ENCODE data around the gene KCNMA1.
"Not testable (repeated sequence)": the region's sequence is repeated elsewhere in the genome, so short reads cannot be mapped to it uniquely, and the experiment has no call there.

KCNMA1 gene

DNA sequence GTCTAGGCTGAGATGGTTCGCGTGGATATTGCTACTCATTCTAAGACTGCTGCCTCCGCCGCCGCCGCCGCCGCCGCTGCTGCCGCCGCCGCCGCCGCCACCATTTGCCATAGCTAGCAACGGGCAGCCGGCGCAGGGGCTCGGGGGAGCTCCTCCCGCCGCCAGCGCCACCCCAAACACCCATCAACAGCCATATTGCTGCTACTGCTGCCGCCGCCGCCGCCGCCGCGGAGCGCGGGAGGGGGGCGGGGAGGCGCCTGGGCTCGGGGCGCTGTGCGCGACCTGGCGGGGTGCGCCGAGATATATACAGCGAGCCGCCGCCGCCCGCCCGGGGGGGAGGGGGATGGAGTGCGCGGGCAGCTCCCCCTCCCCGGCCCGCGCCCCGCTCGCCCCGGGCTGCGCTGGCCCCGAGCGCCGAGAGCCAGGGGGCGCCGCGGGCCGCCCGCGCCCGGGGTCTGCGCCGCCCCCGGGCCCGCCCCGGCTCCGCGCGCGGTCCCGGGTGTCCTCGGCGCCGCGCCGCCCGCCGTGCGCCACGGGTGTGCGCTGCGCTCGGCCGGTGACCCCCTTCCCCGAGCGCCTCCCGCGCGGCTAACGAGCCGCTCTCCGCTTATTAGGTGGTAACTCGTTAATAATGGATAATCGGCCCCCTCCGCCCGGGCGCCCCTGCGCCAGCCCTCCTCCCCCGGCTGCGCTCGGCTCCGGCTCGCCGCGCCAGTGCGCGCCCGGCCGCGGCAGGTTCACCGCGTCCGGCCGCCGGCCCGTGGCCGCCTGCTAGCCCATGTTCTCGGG, at the start of gene KCNMA1:
Gene KCNMA1 (minus strand): TSS at position 277 of the 789 bp plus-strand sequence.
- peak; percentile 72 for DNase-seq (ENCODE audit: low spot score)

DNA sequence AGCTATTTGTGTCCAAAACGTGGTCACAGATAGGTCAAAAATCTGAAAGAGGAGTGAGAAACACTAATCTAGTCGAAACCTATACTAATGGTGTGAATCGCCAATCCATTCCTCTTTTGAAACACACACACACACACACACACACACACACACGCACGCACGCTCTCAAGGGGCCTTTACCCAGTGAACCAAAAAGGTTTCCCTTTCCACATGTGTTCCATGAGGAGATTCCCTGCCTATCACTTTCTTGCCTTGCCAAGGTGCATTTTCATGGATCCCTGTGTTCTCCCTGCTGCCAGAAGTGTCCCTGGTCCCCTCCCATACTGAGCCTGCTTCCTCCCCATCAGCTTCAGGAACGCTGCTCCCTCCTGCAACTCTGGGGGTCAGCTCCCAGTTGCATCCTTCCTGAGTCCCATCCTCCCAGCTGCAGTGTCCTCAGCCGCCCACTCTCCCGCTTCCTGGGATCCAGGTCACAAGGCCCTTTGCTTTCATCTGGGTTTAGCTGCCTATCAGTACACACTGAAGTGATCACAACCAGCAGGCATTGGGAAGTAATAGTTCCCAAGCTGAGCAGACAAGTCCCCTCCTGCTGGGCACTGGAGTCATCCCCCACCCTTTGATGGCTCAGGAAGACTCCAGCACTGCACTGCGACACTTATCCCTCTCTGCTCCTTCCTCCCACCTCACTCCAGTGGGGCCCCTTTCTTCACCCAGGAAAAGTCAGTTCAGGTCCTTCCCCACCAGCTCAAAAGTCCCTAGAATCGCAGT, 49.2 kb upstream of the KCNMA1 start:
- no peak for DNase-seq (ENCODE audit: low spot score)

- DNase-seq (ENCODE audit: low spot score): no peak
These were observed 48.5 kb upstream of the KCNMA1 start for GRCh38 chr10:77686096-77686495.

DNA sequence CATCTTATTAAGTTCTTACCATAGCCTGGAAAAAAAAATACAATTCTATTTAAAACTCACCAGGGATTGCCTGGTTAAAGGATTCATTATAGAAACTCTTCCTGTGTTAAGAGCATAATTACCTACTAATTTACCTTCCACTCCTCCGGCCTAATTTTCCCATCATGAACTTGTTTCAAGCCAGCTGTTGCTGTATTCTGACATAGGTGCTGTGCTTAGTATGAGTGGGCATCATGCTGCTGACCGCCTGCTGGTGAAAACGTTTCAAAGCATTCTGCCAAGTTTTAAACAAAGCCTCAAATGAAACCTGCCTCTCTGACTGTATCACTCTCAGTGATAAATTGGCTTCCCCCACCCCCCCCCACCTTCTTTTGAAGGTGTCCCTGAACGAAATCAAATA, 47.8 kb upstream of the KCNMA1 start:
- DNase-seq (ENCODE audit: low spot score): no peak

- DNase-seq (ENCODE audit: low spot score): not testable (repeated sequence)
These were observed 45.5 kb upstream of the KCNMA1 start for GRCh38 chr10:77683088-77683432.

DNA sequence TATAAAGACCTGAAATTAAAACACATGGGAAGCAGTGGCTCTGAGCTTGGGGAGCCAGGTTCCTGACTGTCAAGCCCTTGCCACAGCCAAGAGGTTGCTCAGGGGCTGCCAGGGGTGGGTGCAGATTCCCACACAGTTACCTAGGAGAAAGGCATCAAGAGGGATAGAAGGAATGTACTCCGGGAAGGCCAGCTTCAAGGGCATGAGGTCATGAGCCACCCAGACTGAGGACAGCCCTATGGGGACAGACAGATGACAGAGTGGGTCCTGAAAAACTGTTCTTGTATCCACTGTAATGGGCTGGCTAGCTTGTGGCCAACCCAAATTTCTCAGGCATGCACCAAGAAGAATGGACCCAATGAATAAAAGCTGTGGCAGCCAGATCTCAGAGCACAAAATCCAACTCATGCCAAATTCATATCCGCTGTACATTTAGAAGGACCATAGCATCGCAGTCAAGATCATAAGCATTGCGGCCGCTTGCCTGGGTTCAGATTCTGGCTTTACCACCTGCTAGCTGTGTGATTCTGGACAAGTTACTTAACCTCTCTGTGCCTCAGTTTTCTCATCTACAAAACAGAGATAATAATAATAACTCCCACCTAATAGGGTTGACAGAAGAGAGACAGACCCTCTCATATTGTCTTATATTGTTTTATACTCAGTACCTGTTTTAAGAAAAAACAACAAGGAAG, 44.9 kb upstream of the KCNMA1 start:
- DNase-seq (ENCODE audit: low spot score): no peak

GRCh38 chr10:77681839-77682238, 44.2 kb upstream of the KCNMA1 start:
- no peak for DNase-seq (ENCODE audit: low spot score)

DNA sequence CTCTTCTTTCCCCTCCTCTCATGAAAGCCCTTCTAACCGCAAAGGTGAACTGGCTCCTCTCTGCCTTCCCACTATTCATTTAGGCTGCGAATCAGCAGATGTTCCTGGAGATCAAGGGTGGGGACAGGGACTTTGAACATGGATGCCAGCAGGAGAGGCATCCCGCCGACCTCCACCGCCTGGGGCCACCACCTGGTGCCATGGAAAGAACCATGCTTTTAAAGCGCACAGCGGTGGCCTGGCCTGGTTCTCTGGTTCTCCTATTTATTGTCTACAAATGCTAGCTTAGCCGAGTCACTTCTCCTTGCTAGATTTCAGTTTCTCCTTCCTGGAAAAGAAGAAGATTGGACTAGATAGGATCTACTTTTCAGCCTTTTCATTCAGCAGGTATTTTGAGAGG, 43.2 kb upstream of the KCNMA1 start:
- DNase-seq (ENCODE audit: low spot score): no peak

DNA sequence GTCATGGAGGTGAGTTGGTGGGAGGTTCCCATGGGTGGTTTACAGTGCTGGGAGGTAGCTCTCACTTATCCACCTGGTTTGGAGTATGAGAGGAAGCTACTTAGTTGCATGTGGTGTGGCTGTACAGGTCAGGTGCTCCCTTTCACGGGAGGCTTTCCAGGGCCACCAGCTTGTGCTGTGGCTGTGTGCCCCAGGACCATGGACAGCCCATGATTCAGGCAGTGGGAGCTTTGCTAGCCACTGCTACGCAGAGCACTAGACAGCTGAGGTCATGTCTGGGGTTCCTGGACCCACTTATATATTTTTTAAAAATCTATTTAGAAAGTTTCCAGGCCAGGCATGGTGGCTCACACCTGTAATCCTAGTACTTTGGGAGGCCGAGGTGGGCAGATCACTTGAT, 42.5 kb upstream of the KCNMA1 start:
- DNase-seq (ENCODE audit: low spot score): no peak

DNA sequence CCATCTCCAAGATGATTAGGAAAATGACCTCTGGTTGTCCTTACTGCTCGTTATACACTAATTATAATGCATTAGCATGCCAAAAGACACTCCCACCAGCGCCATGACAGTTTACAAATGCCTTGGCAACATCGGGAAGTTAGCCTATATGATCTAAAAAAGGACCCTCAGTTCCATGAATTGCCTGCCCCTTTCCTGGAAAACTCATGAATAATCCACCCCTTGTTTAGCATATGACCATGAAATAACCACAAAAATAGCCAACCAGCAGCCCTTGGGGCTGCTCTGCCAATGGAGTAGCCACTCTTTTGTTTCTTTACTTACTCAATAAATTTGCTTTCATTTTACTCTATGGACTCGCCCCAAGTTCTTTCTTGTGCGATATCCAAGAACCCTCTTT, 41.6 kb upstream of the KCNMA1 start:
- DNase-seq (ENCODE audit: low spot score): no peak

DNA sequence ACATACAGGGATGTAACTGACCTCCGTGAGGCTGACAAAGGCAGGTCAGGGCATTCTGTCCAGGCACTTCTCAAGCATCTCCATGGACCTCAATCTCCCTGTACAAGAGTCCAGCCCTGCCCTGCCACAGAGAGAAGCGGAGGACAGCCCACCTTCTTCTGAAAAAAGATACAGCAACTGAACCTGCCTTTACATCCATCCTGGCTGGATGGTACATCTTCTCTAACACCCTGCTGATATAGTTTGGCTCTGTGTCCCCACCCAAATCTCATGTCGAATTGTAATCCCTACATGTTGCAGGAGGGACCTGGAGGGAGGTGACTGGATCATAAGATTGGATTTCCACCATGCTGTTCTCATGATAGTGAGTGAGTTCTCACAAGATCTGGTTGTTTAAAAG, 40.5 kb upstream of the KCNMA1 start:
- DNase-seq (ENCODE audit: low spot score): no peak

DNA sequence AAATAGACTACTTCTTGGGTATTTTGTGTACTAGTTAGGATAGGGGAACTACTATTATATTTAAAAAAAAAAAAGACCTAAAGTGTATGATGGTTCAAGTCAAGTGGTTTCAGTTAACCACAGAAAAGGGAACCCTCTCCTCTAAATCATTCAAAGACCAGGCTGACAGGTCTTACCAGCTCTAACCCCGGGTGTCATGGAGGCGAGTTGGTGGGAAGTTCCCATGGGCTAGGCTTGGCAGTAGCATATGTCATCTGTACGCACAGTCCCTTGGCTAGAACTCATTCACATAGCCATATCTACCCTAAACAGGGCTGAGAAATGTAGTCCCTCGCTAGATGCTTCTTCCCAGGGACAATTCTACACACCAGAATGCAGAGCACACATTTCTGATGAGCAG, 37.7 kb upstream of the KCNMA1 start:
- DNase-seq (ENCODE audit: low spot score): no peak

- no peak for DNase-seq (ENCODE audit: low spot score)
These were observed 36.0 kb upstream of the KCNMA1 start for GRCh38 chr10:77673515-77674140.

GRCh38 chr10:77673101-77673500, 35.5 kb upstream of the KCNMA1 start:
- DNase-seq (ENCODE audit: low spot score): no peak

DNA sequence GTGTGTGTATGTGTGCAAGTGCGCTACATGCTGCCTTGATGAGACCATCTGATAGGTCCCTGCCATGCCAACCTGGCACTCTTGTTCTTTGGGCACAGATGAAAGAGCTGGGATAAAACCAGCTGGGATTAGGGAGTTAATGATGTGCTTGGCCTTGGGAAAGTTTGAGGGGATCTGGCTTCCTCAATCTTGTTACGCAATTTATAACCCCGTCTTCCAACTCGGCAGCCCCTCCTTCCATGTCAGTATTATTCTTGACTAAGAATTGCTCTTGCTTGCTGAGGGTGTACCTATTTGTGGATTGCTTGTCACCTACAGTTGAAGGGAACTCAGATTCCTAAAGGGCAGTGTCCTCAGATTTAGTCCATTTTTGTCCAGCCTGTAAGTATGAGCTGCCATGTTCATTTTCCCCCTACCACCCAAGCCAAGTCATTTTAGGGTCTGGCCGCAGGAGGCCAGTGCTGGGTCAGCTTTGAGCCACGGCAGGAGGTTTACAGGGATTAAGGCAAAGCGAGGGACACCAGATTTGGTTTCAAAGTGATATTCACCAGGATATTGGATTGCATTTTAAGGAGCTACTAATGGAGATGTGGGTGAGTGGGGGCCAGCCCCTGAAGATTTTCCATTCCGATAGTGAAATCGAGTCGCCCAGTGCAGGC, 34.1 kb upstream of the KCNMA1 start:
- DNase-seq (ENCODE audit: low spot score): no peak

DNA sequence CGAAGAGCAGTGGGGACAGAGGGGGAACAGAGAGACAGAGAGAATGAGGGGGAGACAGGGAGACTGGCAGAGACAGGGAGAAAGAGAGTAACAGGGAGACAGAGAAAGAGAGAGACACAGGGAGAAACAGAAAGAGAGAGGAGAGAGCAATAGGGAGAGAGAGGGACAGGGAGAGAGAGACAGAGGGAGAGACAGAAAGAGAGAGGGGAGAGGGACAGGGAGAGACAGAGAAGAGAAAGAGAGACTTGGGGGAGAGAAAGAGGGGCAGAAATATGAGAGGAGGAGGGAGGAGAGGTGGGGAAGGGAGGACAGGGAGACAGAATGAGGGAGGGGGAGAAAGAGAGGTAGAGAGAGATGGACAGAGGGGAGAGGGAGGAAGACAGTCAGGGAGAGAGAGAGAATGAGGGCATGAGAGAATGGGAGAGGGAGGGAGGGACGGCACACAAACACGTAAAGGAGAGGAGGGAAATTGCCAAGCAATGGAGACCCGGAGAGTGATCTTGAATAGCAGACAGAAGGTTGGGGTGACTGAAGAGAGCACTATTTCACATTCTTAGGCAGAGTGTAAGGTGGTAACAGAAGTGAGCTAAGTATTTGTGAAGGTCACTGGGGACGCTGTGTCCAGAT, 33.3 kb upstream of the KCNMA1 start:
- DNase-seq (ENCODE audit: low spot score): no peak

GRCh38 chr10:77669892-77670291, 32.3 kb upstream of the KCNMA1 start:
- DNase-seq (ENCODE audit: low spot score): no peak

- no peak for DNase-seq (ENCODE audit: low spot score)
These were observed 30.1 kb upstream of the KCNMA1 start for GRCh38 chr10:77667426-77668324.

- DNase-seq (ENCODE audit: low spot score): no peak
These were observed 29.2 kb upstream of the KCNMA1 start for GRCh38 chr10:77666821-77667220.

DNA sequence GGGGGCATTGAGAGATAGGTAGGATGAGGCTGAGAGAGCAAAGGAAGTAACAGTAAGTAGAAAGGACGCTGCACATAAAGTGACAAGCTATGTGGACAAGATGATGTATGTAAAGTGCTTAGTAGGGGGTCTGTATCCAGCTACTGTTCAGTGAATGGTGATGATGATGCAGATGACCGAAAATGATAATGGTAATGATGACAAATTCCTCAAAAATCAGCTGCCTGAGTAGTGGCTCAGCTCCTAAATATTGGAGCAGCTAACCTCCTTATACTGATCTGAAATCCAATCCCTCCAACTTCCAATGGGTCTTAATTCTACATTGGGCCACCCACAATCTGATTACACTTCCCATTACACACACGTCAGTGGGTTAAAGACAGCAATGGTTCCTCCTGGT, 27.1 kb upstream of the KCNMA1 start:
- DNase-seq (ENCODE audit: low spot score): no peak
